ENCODE measurements around the gene HEMK1. TPM values are rescaled to one million over a fixed set of nuclear protein-coding genes. Genes with fewer than 3 reads are reported as not detected.

Gene HEMK1
- total RNA-seq, 1 donor from 2014 or later: 6.6 TPM

DNA sequence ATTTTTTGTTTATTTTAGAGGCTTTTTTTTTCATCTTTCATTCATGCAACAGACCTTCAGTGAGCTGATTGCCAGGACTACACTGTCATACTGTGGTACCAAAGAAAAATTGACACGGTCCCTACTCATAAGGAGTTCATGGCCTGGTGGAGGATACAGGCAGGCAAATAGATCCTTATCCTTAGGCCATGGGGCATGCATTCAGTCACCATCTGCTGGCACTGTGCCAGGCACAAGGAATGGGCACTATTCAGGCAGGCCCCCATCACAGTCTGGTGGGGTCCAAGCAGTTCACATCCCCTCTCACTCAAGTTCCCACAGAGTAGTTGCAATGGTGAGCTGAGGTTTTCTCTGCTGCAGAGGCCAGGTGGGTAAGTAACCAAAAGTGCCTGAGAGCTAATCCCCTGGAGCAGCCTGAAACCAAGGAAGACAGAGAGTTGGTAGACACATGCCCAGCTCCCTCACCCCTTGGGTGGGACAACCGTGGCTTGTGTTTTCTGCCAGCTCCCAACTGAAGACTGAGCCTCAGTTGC is 25.0 kb downstream of the HEMK1 start:
- DNase-seq (ENCODE audit: low read depth): no peak
- TF ChIP-seq, protein P1, sequence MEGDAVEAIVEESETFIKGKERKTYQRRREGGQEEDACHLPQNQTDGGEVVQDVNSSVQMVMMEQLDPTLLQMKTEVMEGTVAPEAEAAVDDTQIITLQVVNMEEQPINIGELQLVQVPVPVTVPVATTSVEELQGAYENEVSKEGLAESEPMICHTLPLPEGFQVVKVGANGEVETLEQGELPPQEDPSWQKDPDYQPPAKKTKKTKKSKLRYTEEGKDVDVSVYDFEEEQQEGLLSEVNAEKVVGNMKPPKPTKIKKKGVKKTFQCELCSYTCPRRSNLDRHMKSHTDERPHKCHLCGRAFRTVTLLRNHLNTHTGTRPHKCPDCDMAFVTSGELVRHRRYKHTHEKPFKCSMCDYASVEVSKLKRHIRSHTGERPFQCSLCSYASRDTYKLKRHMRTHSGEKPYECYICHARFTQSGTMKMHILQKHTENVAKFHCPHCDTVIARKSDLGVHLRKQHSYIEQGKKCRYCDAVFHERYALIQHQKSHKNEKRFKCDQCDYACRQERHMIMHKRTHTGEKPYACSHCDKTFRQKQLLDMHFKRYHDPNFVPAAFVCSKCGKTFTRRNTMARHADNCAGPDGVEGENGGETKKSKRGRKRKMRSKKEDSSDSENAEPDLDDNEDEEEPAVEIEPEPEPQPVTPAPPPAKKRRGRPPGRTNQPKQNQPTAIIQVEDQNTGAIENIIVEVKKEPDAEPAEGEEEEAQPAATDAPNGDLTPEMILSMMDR (IDR thresholded peaks at IDR 0.05; ENCODE audit: insufficient read depth, low read length, severe bottlenecking): no peak
- FAIRE-seq: no peak
- Histone ChIP-seq H3K4me3 (ENCODE audit: low read depth, low read length) (no peak overlapping the region), H3K27me3 (ENCODE audit: control insufficient read depth, insufficient read depth, low read length) (no peaks in the 10 kb centered on the region), H3K36me3 (ENCODE audit: control insufficient read depth, insufficient read depth, low read length) (no peaks in the 10 kb centered on the region)

DNA sequence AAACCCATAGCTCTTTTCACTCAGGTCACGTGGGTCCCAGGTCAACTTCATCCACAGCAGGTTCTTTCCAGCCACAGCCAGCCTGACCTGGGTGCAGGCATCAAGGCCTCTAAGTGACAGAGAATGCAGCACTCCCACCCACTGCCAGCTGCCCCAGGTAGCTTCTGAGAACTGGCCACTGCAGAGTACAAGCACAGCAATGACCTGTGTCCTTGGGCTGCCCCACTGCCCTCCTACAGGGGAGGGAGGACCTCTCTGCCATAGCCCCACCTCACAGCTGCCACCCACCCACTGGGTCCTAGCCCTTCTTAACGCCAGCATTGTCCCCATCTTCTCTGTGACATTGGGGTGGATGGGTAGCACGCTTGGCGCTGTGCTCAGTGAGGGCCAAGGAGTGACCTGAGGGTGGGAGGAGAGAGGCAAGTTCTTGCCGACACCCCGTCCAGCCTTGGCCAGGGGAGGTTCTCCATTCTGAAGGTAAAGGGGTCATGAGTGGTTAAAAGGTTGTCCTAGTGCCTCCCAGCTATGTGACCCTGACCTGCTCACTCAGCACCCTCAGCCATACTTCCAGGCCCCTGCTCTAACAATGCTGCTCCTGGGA is 29.9 kb downstream of the HEMK1 start:
- no peaks in the 10 kb centered on the region for H3K36me3 ChIP-seq (ENCODE audit: control insufficient read depth, insufficient read depth, low read length)
- no peak for DNase-seq (ENCODE audit: low read depth)
- FAIRE-seq: no peak
- no peaks in the 10 kb centered on the region for H3K27me3 ChIP-seq (ENCODE audit: control insufficient read depth, insufficient read depth, low read length)
- TF ChIP-seq, protein P1 (IDR thresholded peaks at IDR 0.05; ENCODE audit: insufficient read depth, low read length, severe bottlenecking): no peak
- H3K4me3 ChIP-seq (ENCODE audit: low read depth, low read length): no peak overlapping the region

DNA sequence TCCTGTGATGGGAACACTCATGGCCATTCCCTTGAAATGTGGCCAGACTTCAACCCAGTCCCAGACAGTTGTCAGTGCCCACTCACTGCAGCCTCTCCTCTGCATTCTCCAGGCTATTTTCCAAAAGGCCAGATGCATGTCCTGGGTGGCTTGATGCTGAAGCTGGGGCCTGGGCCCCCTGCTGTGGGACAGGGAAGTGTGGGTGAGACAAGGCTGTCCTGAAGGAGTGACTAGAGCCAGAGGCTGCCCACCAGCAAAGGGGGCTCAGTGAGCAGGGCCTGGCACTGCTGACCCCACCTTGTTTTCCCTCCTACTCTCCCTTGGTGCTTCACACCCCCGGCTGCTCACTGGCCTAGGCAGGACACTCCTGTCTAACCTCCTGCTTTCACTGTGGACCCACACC is 30.4 kb downstream of the HEMK1 start:
- Histone ChIP-seq H3K4me3 (ENCODE audit: low read depth, low read length) (no peak overlapping the region), H3K27me3 (ENCODE audit: control insufficient read depth, insufficient read depth, low read length) (no peaks in the 10 kb centered on the region), H3K36me3 (ENCODE audit: control insufficient read depth, insufficient read depth, low read length) (no peaks in the 10 kb centered on the region)
- TF ChIP-seq, protein P1 (IDR thresholded peaks at IDR 0.05; ENCODE audit: insufficient read depth, low read length, severe bottlenecking): no peak
- no peak for FAIRE-seq
- no peak for DNase-seq (ENCODE audit: low read depth)

DNA sequence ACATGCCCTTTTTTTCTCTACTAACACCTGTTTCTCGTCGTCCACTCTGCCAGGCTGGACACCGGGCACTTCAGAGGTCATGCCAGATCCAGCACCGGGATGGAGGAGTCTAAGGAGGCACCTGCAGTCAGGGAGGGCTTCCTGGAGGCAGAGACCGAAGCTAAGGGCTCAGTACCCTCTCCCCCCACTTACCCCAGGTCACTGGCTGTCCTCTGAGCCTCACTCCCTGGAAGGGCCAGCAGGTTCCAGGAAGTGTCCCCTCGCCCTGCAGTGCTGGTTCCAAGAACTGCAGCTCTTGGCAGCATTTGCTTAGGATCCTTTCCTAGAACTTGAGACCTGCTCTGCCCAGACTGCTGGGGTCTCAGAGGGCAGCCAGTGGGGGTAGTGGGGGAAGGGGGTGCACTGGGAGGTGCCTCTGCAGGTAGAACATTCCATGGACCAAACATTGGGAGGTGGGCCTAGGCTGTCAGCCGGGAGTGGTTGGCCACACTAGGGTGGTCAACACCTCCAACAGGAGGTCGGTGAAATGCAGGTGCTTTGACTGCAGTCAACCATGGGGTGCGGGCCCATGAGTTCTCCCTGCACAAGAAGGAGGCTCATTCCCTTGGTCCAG is 30.9 kb downstream of the HEMK1 start:
- no peak for FAIRE-seq
- DNase-seq (ENCODE audit: low read depth): no peak
- no peak overlapping the region for H3K4me3 ChIP-seq (ENCODE audit: low read depth, low read length)
- TF ChIP-seq, protein P1 (IDR thresholded peaks at IDR 0.05; ENCODE audit: insufficient read depth, low read length, severe bottlenecking): no peak
- no peaks in the 10 kb centered on the region for H3K27me3 ChIP-seq (ENCODE audit: control insufficient read depth, insufficient read depth, low read length)
- no peaks in the 10 kb centered on the region for H3K36me3 ChIP-seq (ENCODE audit: control insufficient read depth, insufficient read depth, low read length)

DNA sequence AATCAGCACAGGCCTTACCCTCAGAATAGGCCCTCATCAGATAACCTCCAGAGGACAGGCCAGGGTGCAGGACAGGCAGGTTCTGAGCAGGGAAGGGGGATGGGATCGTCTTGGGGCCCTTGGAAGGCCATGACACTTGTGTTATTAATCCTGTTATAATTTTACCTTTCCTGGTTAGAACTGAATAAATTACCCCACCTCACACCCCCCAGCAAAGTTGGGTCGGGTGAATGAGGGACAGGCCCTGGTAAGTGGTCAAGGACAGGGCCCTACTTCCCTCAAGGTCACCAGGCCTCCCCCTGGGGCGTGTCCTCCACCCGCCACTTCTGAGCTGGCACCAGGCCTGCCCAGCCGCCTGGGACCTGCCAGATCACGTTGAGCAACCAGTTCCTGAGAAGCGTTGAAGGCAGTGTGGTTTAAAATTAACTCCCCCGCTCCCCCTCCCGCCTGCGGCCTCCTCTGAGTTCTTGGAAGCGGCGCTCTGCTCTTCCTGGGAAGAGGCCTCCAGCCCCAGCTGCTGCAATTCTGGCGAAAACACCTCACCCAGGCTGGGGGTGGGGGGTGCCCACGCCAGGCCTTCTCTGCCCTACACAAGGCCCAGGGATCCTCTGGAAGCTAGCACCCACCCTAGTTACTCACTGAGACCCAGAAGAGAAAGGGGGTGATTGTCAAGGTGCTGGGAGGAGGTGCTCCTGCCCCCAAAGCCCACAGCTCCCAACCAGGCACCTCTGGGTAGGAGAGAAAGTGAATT is 31.7 kb downstream of the HEMK1 start:
- H3K36me3 ChIP-seq (ENCODE audit: control insufficient read depth, insufficient read depth, low read length): no peaks in the 10 kb centered on the region
- H3K4me3 ChIP-seq (ENCODE audit: low read depth, low read length): no peak overlapping the region
- H3K27me3 ChIP-seq (ENCODE audit: control insufficient read depth, insufficient read depth, low read length): no peaks in the 10 kb centered on the region
- DNase-seq (ENCODE audit: low read depth) (peak; percentile 91), FAIRE-seq (peak; percentile 47)
- TF ChIP-seq, protein P1 (IDR thresholded peaks at IDR 0.05; ENCODE audit: insufficient read depth, low read length, severe bottlenecking): no peak
